Stimulated activated CD8-positive, alpha-beta memory T cell treated with anti-CD3 and anti-CD28 coated beads, Interleukin-4, amount 100 ng/mL, for 24 hours (primary cell): ENCODE data around the gene MIEF1.
"Not testable (repeated sequence)": the region's sequence is repeated elsewhere in the genome, so short reads cannot be mapped to it uniquely, and the experiment has no call there.

Source experiments
- DNase-seq: peaks from one replicate; pipeline ENCODE4 v3.0.0-alpha.2; 2020; ENCODE audit warnings: low read depth

The MIEF1 gene

GRCh38 chr22:39489094-39490068, 12.7 kb upstream of the MIEF1 start:
- no peak for DNase-seq

DNA sequence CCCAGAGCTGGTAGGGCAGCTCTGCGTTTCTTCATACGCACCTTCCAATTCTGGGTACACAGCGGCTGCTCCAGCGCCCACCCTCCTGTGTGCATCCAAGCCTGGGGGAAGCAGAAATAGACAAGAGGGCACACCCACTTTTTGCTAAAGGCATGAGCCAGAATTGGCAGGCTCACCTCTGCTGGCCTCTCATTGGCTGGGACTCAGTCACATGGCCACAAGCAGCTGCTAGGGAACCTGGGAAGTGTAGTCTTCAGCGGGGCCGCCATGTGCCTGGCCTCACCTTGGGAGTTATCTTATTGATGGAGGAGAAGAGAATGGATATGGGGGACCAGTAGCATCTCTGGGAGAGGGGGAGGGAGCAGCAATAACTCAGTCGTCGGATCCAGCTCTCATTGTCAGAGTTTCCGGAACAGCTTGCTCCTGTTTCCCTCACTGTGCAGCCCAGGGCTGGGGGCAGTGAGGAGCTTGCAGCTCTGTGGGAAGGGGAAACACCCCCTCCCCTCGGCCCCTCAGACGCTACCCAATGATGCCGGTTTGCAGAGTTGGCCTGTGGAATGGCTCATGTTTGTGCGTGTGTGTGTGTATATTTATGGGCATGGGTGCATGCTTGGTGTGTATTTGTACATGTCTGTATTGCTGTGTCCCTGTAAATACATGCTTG, 11.8 kb upstream of the MIEF1 start:
- DNase-seq: peak; percentile 60

- no peak for DNase-seq
Observed at GRCh38 chr22:39490966-39491680, 11.0 kb upstream of the MIEF1 start.

- DNase-seq: no peak
Observed at GRCh38 chr22:39491696-39492095, 10.4 kb upstream of the MIEF1 start.

DNA sequence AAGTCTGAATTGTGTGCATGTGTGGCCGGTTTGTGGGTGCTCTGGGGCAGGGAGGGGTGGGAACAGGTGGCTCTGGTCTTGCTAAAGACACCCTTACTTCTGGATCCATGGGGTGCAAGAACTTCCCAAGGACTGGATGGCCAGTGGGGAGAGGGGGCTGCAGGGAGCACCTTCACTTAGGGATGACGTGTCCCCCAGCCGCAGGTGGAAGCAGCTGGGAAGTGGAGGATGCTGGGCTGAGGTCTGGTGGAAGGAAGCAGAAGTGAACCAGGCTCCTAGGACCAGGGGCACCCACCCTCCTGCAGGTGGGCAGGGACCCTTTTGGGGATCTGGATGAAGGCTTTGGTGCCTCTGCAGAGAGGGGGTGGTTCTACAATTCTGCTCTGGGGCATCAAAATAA, 9.9 kb upstream of the MIEF1 start:
- no peak for DNase-seq

- DNase-seq: no peak
Observed at GRCh38 chr22:39493759-39494158, 8.3 kb upstream of the MIEF1 start.

DNA sequence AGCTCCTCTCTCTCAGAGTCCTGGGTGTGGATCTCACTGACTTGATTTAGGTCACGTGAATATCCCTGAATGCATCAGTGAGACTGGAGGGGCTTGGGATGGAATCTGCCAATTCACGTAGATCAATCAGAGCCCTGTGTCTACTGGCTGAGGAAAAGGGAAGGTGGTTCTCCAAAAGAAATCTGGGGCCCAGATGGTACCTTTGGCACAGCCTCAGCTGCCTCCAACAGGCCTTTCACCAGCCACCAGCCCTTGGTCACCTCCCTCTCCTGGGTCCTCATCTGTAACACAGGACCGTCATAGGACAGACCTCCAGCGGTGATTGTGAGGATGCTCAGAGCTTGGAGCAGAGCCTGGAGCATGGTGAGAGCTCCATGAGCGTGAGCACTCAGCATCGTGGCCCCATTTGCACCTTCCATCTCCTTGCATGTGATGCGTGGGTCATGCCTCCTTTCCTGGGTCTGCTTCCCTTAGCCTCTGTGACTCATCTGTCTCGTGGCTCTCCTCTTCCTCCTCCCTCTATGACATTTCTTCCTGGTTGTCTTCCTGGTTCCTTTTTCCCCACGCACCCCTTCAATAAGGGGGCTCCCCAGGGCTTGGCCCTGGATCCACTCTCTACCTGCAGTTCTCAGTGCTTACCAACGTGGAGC, 7.5 kb upstream of the MIEF1 start:
- no peak for DNase-seq

DNA sequence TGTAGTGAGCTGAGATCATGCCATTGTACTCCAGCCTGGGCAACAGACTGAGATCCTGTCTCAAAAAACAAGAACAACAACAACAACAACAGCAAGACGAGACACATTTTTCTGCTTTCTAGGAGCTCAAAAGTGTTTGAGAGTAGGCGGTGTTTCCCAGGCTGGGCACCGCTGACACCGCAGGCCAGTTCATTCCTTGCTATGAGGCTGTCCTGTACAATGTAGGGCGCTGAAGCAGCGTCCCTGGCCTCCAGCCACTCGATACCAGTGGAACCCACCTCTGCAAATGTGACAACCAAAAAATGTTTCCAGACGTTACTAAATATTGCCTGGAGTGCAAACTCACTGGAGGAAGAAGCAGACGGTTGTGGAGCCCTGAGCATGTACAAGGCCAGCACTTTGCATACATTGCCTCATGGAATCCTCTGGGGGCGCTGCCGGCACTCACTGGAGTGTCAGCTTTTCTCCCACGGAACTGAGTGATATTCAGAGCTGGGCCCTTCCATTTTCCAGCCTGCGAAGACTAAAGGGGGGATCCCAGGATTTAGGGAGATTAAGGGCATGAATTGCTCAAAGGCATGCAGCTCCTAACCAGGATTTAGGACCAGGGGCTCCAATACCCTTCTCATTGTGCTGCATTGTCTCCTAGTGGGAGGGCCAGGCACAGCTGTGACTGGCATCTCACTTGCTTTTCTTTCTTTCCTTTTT, 5.8 kb upstream of the MIEF1 start:
- peak; percentile 40 for DNase-seq

DNA sequence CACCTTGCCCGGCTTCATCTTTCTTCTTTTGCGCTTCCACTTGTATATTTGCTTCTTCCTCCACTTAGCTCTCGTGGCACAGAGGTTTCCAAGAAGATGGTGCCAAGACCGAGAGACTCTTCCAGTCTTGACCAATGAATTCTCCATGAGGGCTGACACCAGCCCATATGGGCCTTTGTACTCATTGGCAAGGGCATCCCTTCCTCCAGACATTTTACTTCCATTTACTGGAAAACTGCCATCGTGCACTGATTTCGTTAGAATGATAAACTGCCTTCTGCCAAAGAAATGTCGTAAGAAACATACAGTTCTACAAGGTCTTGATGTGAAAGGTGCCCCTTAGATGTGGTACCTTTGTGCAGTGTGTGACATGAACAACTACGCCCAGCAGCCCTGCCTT, 4.7 kb upstream of the MIEF1 start:
- DNase-seq: no peak

DNA sequence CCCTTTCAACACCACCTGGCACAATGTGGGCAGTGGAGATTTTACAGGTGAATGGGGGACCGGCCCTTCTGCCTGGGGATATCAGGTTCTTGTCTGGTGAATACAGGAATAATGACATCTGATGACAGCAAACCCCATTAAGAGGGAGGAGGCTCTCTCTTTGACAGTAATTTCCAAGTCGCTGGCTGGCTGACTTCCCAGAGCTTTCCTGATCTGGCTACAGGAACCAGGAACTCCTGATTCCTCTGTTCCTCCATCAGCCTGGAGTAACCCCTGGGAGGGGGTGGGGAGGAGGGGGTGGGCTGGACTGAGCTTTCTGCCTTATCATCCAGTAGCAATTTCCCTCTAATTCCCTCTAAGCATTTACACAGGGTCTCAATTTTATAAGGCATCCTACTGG, 3.7 kb upstream of the MIEF1 start:
- DNase-seq: no peak

DNA sequence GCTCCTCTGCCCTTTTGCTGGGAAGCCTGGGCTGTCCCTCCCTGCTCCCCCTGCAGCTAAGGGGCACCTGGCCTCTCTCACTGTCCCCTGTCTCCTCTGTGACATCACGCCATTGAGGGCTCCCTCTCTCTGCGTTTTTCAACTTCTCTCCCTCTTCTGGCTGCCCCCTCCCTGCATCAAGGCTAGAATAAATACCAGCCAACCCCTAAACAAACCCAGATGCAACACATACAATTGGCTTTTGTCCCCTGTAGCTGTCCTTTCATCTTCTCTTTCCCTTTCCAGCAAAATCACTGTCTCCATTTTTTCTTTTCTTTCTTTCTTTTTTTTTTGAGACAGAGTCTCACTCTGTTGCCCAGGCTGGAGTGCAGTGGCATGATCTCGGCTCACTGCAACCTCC, 3.3 kb upstream of the MIEF1 start:
- DNase-seq: no peak

GRCh38 chr22:39500101-39500500, 2.0 kb upstream of the MIEF1 start:
- DNase-seq: no peak

DNA sequence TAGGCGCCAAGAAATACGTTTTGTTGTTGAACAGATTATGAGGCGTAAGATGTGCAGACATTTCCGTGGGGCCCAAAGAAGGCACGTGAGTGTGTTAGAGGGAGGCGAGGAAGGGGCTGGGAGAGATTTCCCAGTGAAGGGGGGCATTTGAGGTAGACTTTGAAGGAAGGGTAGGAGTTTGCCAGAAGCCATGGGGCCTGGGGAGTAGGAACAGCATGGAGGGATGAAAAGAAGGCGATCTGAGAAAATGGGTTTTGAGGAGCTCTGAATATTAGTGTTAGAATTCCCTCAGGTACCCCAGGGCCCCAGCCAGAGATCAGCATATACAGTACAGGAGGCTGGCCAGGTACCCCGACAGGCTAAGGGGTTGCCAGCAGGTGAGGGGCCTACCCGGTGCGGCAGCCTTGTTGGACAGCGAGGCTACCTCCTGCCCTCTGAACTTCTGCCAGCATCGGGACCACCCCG, 414 bp upstream of the MIEF1 start:
- no peak for DNase-seq

DNA sequence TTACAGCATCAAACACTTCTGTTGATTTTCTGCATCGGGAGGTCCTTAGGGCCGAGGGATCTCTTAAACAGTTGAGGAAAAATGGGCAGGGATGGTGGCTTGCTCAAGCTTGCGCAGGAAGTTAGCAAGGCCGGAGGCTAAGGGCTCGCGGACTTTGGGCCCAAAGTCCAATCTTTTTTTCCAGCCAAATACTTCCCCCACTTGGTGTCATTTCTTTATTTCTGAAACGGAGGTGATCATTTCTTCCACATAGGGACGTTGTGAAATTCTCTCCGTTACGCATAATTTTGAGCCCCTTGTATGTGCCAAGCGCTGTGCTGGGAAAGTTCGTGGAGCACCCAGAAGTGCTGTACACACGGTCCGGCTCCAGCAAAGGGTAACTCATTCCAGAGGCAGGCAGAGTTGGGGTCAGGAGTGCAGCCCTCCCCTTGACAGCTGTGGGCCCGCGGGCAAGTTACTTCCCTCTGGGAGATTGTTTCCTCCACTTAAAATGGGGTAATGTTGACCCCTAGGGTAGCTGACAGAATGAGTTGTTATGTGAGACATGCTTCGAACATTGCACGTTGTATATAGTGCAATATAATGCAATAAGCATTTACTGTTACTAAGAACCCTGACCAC, 809 bp downstream of the MIEF1 start:
- no peak for DNase-seq

DNA sequence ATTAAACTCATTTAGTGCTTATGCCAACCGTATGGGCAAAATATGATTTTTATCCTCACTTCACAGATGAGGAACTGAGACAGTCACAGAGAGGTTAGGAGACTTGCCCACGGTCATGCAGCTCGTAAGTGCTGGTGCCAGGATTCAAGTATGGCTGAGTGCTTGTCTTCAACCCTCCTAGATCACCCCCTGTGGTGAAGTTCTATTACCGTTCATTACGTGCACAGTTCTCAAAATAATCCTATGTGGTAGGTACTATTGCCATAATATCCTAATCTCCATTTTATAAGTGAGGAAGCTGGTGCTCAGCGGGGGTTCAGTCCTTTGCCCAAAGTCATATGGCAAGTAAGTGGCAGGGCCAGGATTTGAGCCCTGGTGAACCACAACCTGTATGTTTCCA, 1.5 kb downstream of the MIEF1 start:
- no peak for DNase-seq

GRCh38 chr22:39504071-39504470, 2.0 kb downstream of the MIEF1 start:
- no peak for DNase-seq

DNA sequence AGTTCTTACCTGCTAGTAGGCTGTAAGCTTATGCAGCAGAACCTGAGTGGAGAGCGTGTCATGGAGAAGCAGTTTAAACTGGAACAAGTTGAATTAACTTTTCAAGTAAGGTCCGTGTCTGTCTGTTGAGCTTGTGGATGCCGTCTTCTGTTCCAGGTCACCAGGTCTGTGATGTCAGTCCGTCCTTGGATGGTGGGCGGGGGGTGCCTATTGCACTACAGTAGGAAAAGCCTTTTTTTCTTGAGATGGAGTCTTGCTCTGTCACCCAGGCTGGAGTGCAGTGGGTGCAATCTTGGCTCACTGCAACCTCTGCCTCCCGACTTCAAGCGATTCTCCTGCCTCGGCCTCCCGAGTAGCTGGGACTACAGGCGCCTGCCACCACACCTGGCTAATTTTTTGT, 4.9 kb downstream of the MIEF1 start:
- not testable (repeated sequence) for DNase-seq

- DNase-seq: no peak
Observed at GRCh38 chr22:39508393-39508792, 6.3 kb downstream of the MIEF1 start.

DNA sequence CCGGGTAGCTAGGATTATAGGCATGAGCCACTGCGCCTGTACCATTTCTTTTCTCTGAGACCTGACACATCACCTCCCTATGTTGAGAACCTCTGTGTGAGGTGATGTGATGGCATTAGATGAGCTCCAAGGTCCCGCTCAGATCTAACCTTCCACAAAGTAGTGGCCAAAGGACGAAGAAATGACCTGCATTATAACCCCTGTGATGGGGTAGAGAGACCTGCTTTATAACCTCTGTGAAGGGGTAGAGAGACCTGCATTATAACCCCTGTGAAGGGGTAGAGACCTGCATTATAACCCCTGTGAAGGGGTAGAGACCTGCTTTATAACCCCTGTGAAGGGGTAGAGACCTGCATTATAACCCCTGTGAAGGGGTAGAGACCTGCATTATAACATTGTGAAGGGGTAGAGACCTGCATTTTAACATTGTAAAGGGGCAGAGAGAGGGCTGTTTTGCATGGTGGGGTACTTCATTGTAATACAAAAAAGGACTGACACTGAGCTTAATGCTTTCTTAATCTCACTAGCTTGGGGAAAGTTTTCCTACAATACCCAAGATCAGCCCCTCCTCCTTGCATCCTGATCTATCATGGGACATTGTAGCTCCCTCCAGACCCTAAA, 8.5 kb downstream of the MIEF1 start:
- no peak for DNase-seq

- no peak for DNase-seq
Observed at GRCh38 chr22:39511226-39511625, 9.1 kb downstream of the MIEF1 start.

GRCh38 chr22:39512026-39512425, 9.9 kb downstream of the MIEF1 start:
- no peak for DNase-seq
